Adrenal gland (tissue), 5 donors: ENCODE measurements around the gene RPS6KA5.

Experiments used
- CTCF ChIP-seq, 6 experiments: fragments of 450-650 bp in 4 of 6; fragments of 200-600 bp in 2 of 6; sonication (generic) in 1 of 6; IDR thresholded peaks; 1 replicate in 5 of 6; 2 replicates in 1 of 6; pipeline versions ENCODE4 v1.5.1 to v1.8.0; 2016 to 2021; ENCODE audit warnings: antibody characterized with exemption in 6 of 6, mild to moderate bottlenecking in 2 of 6, moderate library complexity in 1 of 6
- POLR2A ChIP-seq, 2 donors: fragments of 450-650 bp; IDR thresholded peaks; one replicate each; pipeline ENCODE4 v1.6.1; 2017; ENCODE audit warnings: antibody characterized with exemption in 2 of 2, mild to moderate bottlenecking in 2 of 2, moderate library complexity in 1 of 2
- donor health status: DM: no; HTN: no; CAD: no.

- no peak for TF ChIP-seq CTCF (IDR thresholded peaks at IDR 0.05)
- no peak for TF ChIP-seq POLR2A (IDR thresholded peaks at IDR 0.05)
Measured at GRCh38 chr14:91095178-91095577, 34.7 kb upstream of the RPS6KA5 start.
